Peyer's patch (tissue), 4 donors: ENCODE measurements around the gene NPFF.

ENCODE experiments used
- CTCF ChIP-seq, 6 experiments: fragments of 450-650 bp in 4 of 6; fragments of 200-600 bp in 2 of 6; sonication (generic) in 1 of 6; IDR thresholded peaks; one replicate each; pipeline ENCODE4 v1.5.1; 2017 to 2019; ENCODE audit warnings: antibody characterized with exemption in 6 of 6, mild to moderate bottlenecking in 3 of 6, moderate library complexity in 1 of 6
- POLR2A ChIP-seq, 2 donors: fragments of 450-650 bp; IDR thresholded peaks; one replicate each; pipeline ENCODE4 v1.5.1; 2017; ENCODE audit warnings: antibody characterized with exemption in 2 of 2, mild to moderate bottlenecking in 2 of 2, moderate library complexity in 2 of 2

GRCh38 chr12:53538209-53538689, 31.0 kb upstream of the NPFF start:
- no peak for TF ChIP-seq CTCF (IDR thresholded peaks at IDR 0.05)
- no peak for TF ChIP-seq POLR2A (IDR thresholded peaks at IDR 0.05)
